Inflammatory macrophage treated with lipopolysaccharide for 1 hour (primary cell): Measurements from ENCODE around the gene RTF1.
"Not testable (repeated sequence)": the region's sequence is repeated elsewhere in the genome, so short reads cannot be mapped to it uniquely, and the experiment has no call there.

Source experiments
- DNase-seq, 2 donors: peaks; one replicate each; pipeline ENCODE4 v3.0.0-alpha.2; 2020 to 2022

Gene RTF1

DNA sequence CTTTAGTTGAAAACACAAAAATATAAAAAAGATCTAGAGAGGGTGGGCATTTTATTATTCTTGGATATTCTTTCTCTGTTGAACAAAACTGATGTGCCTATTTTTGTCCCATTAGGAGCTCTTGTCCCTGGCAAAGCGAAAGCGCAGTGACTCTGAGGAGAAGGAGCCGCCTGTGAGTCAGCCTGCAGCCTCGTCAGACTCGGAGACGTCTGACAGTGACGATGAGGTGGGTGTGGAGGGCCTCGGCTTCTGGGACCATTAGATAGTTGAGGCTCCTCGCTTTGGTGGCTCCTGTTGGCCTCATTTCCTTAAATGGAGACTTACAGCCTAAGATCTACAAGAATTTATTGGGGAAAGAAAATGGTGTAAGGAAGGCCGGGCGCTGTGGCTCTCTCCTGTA lies 21.3 kb downstream of the RTF1 start:
- no peak for DNase-seq

DNA sequence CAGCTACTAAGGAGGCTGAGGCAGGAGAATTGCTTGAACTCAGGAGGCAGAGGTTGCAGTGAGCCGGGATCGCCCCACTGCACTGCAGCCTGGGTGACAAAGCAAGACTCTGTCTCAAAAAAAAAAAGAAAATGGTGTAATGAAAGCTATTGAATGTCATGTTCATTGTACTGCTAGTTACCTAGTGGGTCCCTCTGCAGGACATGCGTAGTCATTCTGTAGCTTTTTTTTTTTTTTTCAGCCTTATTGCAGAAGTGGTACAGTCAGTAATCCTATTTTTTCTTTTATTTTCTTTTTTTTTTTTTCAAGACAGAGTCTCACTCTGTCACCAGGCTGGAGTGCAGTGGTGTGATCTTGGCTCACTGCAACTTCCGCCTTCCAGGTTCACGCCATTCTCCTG lies 21.9 kb downstream of the RTF1 start:
- not testable (repeated sequence) for DNase-seq

DNA sequence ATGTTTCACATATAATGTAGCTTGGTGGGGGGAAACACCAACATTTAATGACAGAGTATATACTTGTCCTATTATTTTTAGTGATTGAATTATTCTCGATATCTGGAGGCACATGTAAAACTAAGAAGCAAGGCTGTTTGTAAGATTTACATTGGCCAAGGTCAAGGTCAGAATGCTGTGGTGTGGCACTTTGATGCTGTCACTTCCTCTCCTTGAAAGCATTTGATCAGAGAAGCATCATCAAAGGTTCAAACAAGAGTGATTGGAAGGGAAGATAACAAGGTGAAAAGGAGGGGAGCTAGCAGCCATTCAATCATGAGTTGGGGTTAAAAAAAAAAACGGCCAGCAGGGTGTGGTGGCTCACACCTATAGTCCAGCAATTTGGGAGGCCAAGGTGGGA lies 26.4 kb downstream of the RTF1 start:
- no peak for DNase-seq

DNA sequence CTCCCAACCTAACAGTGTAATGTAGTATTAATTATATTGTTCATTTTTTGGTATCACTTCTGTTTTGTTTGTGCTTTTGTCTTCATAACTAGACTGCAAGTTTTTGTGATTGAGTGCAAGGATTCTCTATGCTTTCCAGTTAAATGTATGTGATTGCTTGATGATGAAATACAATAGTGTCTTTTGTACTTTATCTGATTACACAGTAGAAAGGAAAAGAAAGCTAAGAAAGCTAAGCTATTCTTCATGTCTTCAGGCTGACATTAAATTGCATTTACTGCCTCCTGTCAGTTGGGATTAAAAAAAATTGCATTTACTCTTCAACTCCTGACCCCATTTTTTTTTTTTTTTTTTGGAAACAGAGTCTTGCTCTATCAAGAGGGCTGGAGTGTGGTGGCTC lies 28.5 kb downstream of the RTF1 start:
- no peak for DNase-seq

DNA sequence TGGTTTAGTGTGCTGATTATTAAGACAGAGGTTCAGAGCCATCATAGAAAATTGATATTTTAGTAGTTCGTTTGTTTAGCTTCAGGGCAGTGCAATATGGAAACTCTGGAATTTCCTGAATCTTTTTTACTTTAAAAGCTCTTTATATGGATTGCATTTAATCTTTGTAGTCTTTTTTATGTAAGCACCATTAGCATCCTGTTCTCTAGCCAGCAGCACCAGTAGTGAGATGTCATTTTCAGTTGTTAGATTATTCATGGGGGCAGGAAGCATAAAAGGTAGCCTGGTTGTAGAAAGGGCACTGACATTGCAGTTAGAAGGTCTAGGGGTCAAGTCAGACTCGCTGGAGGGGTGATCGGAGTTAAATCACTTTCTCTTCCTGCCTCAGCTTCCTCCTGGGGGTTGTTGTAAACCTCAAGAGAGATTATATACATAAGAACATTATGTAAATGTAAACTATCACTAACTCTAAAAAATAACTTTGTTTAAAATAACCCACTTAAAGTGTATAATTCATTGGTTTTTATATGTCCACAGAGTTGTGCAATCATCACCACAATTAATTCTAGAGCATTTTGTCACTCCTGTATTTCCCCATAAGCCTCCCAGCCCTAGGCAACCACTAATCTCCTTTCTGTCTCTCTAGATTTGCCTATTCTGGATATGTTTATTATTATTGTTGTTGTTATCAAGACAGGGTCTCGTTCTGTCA lies 45.3 kb downstream of the RTF1 start:
- DNase-seq, result no peak

DNA sequence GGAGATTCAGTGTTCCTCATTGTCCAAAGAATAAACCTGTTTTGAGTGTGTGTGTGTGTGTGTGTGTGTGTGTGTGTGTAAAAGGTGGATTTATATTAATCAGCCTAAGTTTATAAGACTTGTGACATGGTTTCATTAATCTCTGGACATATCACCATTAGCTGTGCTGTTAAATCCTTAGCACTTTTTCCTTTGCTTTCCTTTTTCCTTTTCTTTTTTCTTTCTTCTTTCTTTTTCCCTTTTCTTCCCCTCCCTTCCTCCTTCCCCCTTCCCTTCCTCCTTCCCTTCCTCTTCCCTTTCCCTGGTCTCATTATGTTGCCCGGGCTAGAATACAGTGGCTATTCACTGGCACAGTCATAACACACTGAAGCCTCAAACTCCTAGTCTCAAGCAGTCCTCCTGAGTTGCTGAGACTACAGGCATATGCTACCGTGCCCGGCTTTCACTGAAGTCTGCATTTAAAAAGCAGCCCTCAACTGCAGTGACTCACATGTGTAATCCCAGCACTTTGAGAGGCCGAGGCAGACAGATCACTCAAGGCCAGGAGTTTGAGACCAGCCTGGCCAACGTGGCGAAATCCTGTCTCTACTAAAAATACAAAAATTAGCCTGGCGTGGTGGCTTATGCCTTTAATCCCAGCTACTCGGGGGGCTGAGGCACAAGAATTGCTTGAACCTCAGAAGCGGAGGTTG lies 48.1 kb downstream of the RTF1 start:
- DNase-seq, result no peak

DNA sequence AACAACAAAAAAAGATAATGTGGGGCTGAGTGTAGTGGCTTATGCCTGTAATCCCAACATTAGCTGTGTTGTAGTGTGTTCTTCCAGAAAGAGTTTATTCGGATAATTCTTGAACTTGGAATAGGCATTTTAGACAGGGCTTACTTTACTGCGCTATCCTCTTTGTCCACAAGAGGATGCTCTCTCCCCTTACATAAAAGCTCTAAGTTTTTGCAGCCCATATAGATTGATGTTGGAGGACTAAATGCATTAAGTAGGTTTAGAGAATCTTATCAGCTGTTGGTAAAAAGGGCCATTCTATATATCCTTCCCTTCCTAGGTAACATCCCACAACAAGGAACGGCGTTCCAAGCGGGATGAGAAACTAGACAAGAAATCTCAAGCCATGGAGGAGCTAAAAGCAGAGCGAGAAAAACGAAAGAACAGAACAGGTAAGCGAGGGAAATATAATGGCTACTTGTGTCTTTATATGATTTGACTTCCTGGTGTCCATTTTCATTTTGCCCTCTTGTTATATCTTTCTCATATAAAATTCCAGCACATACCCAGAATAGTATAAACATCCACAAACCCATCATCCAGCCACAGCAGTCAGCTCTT lies 49.0 kb downstream of the RTF1 start:
- peak; percentile 23 to 66 for DNase-seq

DNA sequence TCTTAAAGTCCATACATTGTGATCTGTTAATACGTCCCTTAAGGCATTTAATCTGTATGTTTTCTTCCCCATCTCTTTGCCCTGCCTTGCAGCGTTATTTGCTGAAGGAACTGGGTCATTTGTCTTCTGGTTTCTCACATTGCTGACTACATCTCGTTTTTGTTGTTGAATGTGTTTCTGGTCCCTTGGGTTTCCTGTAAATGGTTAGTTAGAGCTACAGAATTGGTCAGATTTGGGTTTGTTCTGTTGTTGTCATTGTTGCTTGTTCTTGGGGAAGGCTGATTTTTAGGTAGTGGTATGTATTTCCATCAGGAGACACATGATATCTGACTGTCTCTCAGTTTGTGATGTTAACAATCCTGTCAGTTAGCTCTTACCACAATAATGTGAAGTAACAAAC lies 49.8 kb downstream of the RTF1 start:
- no peak for DNase-seq

DNA sequence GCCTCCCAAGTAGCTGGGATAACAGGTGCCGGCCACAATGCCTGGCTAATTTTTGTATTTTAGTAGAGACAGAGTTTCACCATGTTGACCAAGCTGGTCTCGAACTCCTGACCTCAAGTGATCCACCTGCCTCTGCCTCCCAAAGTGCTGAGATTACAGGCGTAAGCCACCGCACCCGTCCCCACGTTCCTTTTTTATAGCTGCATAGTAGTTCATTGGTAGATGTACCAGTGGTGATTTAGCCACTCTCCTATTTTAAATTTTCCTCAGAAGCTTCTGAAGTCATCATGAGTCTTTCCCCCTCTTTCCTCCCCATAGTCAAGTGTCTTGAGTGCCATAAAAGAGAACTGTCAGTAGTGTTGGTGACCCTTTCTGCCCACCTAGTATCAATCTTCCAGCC lies 52.7 kb downstream of the RTF1 start:
- not testable (repeated sequence) for DNase-seq

DNA sequence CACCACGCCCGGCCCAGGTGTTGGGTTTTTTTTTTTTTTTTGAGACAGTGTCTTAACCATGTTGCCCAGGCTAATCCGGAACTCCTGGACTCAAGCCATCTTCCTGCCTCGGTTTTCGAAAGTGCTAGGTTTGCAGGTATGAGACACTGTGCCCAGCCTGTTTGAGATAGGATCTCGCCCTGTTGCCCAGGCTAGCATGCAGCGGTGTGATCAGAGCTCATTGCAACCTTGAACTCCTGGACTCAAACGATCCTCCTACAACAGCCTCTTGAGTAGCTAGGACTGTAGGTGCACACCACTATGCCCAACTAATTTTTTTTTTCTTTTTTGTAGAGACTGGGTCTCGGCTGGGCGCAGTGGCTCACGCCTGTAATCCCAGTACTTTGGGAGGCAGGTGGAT lies 56.5 kb downstream of the RTF1 start:
- DNase-seq, result no peak

DNA sequence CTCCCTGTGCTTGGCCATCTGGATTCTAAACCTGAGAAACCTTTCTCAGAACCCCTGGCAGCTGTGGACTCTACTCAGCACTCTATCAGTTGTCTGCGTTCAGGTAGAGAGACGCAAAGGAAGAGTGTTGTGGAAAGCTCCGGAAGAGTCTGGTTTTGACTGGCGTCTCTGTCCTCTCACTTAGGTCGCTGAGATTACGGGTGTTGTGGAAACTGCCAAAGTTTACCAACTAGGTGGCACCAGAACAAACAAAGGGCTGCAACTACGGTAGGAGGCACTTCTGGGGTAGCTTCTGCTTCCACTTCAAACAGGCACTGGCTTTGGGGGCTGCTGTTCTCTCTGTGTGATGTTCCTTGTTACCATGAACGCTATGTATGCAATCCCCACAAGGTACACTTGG lies 57.5 kb downstream of the RTF1 start:
- DNase-seq, result no peak

DNA sequence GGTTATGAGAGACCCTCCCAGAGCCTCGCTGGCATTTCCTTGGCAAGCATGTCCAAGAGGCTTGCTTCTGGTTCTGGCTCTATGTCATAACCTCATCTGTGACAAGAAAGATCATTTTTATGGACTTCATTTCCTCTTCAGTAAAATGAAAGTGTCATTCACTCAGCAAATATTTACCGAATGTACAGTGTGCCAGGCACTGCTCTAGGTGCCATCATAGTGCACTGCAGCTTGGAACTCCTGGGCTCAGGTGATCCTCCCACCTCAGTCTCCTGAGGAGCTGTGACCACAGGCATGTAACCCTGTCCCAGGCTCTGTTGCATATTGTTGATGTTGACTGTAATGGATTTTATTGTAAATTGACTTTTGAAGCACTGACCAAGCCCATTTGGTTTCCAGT lies 58.0 kb downstream of the RTF1 start:
- no peak for DNase-seq

DNA sequence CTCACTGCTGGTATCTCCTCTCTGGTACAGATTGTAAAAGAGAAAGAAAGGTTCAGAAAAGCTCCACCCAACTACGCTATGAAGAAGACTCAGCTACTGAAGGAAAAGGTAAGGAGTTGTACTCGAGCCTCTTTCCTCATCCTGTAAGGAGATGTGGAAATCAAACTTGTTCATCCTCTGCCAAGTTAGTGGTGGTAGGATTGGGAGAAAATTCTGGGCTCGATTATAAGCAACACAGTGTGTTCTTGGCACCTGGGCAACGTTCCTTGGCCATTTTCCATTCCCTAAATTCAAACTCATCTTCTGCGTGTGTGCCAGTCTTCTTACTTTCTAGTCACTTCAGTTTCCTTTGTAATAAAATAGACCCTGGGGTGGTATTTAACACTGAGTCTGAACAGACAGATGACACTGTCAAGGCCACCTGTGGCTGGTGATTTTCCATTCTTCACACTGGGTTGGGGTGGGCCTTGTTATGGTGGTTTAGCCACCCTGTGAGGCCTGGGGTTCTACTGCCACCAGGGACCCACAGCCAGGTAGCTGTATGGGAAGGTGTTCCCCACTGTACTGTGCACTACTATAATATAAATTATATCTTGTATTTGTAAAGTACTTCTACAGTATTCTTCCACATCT lies 59.6 kb downstream of the RTF1 start:
- DNase-seq, result no peak

DNA sequence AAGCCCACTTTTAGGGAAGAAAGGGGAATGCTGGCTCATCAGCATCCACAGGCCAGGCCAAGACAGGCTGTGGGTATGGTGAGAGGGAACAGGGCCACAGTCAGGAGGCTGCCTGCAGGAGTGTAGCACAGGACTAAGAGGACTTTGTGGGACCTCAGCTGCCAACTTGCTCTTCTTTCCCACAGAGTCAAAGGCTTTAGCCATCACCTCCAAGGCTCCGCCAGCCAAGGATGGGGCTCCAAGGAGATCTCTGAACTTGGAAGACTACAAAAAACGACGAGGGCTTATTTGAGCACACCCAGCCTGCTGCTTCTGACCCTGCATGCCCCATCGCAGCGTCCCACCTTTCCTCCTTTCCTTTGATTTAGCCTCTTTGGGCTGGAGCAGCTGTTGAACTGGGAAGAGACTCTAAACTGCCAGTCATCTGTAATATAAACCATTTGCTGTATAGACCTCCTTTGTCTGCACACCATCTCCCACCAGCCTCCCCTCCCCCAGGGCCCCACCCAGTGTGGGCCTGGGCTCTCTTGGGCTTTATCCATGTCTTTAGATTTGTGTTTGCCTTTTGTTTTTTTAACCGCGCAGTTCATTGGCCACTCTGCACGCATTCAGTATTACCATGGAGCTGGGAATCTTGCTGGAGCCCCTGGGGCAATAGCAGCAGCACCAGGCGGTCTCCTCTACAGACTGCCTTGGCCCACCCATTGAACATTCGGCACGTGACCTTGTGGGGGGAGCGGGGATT lies 63.7 kb downstream of the RTF1 start:
- no peak for DNase-seq

DNA sequence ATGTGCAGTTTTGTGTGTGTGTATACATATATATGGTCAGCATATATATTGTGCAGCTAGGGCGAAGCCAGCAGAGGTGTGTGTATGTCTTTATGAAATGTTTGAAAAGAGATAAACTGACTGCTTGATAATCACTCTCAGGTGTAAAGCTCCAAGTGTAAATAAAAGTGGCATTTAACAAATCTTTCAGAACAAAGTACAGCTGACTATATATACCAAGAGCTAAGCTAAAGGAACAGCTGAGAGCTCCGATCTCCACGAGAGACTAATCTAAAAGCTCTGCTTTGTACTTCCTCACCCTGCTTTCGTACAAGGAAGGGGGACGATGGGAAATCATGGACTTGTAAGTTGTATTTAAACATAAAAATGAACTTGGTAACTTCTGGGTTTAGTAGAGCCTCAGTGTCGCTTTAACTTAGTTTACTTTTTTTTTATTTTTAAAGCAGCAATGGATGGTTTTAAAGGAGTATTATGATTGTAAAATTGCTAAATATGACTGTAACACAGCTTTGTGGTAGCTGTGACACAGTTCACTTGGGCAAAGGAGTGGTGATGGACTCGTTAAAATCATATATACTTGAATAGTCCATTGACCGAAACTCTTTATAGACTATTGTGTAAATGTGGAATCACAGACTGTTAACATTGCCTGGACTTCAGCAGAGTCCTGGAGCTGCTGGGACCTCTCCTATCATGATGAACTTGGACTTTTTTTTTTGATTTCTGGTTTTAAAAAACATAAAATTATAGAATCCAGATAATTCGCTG lies 65.4 kb downstream of the RTF1 start:
- DNase-seq, result no peak

DNA sequence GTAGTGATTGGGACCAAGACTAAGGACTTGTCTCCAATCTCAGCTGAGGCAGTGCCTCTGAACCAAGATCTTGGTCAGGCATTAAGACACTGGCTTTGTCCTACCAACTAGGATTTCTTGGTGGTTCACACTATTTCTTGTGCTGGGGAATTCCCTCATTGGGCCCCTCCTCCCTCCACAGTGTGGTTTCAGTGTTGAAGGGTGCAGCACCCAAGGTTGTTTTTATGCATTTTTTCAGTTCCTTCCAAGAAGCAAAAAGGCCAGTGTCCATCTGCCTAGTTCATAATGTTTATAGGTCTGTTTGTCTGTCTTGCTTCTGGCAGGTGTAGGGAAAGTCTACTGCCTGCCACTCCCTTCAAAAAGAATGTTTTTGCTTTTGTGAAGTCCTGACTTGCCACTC lies 66.2 kb downstream of the RTF1 start:
- peak; percentile 27 to 49 for DNase-seq

DNA sequence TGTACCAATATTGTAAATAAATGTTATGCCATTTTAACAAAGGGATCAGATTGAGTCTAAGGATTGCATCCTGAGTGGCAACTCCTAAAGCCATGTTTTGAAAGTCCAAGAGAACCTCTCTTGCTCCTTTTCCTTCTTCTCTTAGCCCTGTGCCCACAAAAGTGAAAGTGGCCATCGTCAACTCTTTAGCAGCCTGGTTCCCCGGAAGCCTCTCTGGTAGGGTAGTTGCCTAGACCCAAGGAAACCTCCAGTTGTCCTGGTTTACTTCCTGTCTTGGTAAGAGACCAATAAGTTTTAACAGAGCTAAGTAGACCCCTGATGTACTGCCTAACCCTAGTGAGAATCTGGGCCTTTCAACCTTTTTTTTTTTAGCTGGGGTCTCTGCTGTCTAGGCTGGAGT lies 66.6 kb downstream of the RTF1 start:
- DNase-seq, result no peak

DNA sequence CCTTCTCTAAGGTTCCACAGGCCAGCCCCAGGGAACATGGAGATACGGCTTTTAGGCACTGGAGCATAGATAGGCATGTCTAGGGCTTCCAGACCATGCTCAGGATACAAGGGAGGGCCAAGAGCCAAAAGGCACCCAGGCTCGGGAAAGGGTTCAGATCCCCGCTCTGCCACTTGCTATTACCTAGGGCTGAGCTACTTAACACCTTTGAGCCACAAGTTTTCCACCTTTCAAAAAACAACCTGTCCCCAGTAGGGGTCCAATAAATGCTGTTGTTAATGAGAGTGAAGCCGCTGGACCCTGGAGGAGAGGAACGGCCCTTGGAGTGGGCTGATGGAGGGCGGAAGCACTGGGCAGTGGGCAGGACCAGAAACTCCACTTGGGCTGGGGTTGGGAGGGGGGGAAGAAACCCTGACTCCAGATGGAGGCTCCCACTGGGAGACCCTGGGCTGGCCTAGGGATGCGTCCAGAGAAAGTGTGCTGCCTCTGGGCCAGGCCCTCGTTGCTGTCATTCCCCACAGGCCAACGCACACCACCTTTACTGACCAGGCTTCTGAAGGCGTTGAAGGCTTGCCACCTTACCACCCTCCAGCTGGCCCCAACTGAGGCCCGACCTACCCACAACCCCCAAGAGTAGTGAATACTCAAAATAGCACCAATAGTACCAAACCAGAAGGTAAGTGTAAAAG lies 68.2 kb downstream of the RTF1 start:
- no peak for DNase-seq

DNA sequence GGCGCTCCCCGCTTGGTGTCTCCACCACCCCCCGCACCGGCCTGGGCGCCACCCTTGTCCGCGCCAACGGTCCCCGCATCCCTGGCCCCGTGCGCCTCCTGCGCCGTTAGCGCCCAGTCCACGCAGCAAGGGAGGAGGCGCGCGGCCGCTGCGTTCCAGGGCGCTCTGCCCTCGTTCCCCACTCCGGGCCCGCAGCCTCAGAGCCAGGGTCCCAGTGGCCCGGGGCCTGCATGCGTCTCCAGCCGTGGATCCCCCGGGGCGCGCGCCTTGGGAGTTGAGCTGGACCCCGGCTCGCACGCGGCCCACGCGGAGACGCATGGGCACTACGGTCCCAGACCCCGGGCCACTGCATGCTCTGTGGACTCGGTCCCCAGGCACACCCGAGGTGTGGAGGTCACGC lies 69.4 kb downstream of the RTF1 start:
- no peak for DNase-seq

DNA sequence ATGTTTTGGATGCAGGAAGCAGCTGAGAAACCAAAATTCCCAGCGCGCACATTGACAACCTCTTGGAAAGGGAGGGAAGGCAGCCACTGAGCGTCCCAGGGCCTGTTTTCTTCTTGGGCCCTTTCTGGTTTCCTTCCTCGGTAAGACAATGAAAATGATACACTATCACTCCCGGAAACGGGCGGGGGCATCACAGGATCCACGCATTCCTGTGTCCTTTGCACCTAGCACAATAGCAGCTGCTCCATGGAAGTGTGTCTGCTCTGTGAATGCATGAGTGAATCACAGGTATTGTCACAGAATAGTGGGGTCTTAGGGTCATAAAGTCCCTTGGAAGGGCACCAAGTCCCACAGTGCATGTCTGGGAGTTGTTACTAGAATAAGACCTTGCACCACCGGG lies 70.5 kb downstream of the RTF1 start:
- no peak for DNase-seq

DNA sequence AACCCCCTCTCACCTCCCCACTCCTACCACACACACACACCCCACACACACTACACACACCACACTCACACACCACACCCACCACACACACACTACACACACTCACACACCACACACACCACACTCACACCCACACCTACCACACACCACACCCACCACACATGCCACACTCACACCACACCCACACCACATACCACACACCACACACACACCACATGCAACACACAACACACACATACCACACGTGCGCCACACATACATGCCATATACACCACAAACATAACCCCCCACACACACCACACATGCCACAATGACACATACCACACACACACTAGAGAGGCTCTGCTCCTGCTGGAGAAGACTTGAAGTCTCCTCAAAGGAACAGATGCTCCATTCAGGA lies 70.9 kb downstream of the RTF1 start:
- no peak for DNase-seq

DNA sequence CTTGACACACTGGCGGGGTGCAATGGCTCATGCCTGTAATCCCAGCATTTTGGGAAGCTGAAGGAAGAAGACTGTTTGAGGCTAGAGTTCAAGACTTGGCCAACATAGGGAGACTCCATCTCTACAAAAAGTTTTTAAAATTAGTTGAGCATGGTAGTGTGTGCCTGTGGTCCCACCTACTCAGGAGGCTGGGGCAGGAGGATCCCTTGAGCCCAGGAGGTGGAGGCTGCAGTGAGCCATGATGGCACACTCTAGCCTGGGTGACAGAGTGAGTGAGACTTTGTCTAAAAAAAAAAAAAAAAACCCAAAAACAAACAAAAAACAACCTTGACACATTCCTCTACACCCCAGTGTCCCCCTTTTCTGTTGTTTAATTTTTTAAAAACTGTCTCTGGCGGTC lies 72.7 kb downstream of the RTF1 start:
- DNase-seq, result no peak
